Measurements from ENCODE around the gene CHPF2.

CHPF2 gene, protein sequence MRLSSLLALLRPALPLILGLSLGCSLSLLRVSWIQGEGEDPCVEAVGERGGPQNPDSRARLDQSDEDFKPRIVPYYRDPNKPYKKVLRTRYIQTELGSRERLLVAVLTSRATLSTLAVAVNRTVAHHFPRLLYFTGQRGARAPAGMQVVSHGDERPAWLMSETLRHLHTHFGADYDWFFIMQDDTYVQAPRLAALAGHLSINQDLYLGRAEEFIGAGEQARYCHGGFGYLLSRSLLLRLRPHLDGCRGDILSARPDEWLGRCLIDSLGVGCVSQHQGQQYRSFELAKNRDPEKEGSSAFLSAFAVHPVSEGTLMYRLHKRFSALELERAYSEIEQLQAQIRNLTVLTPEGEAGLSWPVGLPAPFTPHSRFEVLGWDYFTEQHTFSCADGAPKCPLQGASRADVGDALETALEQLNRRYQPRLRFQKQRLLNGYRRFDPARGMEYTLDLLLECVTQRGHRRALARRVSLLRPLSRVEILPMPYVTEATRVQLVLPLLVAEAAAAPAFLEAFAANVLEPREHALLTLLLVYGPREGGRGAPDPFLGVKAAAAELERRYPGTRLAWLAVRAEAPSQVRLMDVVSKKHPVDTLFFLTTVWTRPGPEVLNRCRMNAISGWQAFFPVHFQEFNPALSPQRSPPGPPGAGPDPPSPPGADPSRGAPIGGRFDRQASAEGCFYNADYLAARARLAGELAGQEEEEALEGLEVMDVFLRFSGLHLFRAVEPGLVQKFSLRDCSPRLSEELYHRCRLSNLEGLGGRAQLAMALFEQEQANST

GRCh38 chr7:151232091-151232916 lies at the start of gene CHPF2:
Gene CHPF2 (plus strand): TSS chr7:151232483. CDS start chr7:151234012, 1,529 bp downstream.
- DNase-seq = peak; percentile 70 to 85 (median 82)

- DNase-seq = no peak
Observed at GRCh38 chr7:151185762-151186639, 46.3 kb upstream of the CHPF2 start.

- no peak for DNase-seq
Observed at GRCh38 chr7:151186640-151187408, 45.5 kb upstream of the CHPF2 start, which contains the start of gene ASB10. Gene ASB10 (minus strand): TSS chr7:151187250. CDS start chr7:151187130, 120 bp downstream.

GRCh38 chr7:151187409-151188251 lies 44.7 kb upstream of the CHPF2 start:
- DNase-seq = no peak

DNA sequence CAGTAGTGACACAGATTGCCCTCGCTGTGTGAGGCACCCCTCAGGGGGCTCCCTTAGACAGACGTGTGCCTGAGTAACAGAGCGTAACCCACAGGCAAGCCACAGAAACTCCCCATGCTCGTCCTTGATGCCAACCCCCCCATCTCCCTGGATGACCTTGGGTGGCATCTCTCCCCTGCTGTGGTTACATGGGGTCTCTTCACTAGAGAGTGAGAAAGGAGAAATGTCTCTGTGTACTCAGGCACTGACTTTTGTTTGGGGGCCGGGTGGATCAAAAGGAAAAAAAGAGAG lies 44.1 kb upstream of the CHPF2 start:
- DNase-seq = no peak

GRCh38 chr7:151189038-151189437 lies 43.2 kb upstream of the CHPF2 start:
- no peak for DNase-seq

DNA sequence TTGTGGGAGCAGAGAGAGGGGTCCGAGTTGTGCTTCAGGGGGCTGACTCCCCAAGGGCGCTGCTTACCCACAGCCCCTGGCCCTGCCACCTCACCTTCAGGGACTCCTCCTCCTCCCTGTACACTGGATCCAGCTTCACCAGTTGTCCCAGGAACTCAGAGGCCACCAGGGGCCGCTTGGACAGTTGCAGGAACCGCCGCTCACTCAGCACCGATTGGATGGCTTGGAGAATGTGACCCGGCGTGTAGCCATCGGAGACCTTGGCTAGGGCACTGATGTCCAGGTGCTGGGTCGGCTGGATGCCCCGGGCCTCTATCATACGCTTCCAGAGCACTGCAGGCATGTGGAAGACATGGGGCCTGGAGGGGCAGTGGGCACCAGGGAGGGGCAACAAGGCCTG lies 40.7 kb upstream of the CHPF2 start:
- no peak for DNase-seq

- no peak for DNase-seq
Observed at GRCh38 chr7:151192002-151192539, 40.2 kb upstream of the CHPF2 start.

- no peak for DNase-seq
Observed at GRCh38 chr7:151193203-151193978, 38.9 kb upstream of the CHPF2 start.

GRCh38 chr7:151194188-151194587 lies 38.1 kb upstream of the CHPF2 start:
- no peak for DNase-seq

DNA sequence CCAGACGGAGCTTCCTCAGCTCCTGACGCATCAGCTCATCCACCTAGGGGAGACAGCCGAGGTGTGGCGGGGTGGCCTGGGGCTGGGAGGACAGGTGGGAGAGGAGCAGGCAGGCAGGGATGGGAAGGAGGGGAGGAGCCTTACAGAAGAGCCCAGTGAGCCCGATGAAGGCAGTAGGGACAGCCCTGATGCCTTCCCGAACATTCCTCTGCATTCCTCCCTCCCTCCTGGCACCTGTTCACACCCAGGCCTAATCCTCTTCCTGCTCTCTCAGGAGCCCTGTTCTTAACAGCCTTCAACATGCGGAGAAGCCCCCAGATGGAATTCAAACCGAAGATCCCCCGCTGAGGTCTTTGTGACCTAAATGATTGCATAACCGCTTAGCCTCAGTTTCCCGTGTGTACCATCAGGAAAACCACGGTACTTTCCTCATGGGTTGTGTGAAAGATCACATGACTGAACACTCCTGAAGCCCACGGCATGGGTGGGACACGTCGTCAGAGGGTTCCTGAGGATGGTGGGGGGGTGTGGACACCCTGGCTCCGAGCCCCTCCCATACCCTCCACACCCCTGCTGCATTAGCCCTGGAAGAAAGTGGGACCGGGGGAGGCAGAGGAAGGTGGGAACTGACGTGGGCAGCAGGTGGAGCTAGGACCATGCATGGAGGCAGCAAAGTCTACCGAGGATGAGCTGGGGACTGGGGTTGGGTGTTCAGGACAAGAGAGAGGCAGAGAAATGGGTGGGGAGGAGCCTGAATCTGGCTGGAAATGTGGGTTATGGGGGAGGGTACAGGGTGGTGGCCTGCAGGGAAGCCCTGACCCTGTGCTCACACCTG lies 36.5 kb upstream of the CHPF2 start:
- DNase-seq = no peak

GRCh38 chr7:151197932-151198331 lies 34.4 kb upstream of the CHPF2 start:
- DNase-seq = no peak

- DNase-seq = no peak
Observed at GRCh38 chr7:151198945-151199848, 33.1 kb upstream of the CHPF2 start.

- DNase-seq = no peak
Observed at GRCh38 chr7:151201344-151201743, 30.9 kb upstream of the CHPF2 start.

DNA sequence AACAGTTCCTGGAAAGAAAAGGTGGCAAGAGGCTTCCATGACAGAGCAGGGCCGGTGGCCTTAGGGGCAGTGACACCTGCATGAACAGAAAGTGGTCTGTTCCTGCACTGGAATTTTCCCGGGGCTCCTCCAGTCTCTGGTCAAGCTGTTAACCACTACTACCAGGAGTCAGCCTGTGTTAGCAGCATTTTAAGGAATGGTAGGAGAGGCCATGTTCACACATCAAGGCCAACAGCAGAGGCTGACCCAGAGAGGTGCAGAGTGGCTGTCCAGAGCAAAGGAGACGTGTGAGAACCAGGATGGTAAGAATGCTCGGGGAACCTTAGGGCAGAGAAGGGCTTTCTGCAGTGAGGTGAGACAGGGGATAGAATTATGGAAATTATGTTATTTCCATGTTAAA lies 30.5 kb upstream of the CHPF2 start:
- no peak for DNase-seq

DNA sequence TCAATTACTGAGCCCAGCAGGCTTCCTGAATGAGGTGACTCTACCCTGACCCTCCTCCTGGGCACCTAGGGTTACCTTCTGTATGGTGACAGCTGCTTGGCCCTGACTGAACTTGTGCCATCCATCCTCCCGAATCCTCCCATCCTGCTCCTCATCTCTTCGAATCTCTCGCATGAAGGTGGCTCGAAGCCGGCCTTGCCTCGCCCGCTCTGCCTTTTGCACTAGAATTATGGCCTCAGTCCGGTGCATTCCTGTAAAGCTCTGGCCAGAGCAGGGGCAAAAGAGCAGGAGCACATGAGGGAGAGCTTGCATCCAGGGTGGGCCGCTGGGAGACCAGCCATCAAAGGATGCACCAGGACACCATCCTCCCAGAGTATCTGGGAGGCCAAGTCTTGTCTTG lies 29.4 kb upstream of the CHPF2 start:
- no peak for DNase-seq

DNA sequence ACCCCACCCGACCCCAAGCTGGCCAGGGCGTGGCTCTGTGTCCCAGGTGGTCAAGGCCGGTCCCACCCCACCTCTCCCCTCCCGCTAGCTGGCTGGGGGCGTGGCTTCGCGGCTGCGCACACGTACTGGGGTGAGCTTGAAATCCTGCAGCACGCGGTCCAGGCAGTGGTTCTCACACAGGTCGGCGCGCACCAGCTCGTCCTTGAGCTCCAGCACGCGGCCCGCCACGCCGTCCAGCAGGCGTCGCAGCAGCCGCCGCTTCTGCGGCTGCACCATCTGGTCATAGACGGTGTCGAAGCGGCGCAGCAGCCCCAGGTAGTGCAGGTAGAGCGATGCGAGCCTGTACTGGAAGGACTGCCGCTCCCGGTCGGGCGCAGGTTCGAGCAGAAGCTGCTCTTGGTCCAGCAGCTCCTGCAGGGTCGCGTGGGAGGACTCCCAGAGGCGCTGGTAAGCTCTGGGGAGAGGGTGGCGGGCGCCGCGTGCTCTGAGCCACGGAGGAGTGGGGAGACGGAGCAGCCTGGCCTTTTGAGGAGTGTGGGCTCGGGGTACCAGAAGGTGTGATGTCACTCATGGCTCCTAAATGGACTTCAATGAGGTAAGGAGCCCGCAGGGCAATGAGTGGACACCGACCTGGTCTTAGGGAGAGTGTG lies 27.8 kb upstream of the CHPF2 start:
- no peak for DNase-seq

Measured in activated CD4-positive, CD25-positive, alpha-beta regulatory T cell (primary cell).